Smooth muscle cell (in vitro differentiated cells): Measurements from ENCODE around the gene EML4. TPM values are rescaled to one million over a fixed set of nuclear protein-coding genes. Genes with fewer than 3 reads are reported as not detected.

Experiments used
- DNase-seq: peaks from one replicate; lab custom pipeline; 2025; ENCODE audit not compliant: unreplicated experiment; lab: John Stamatoyannopoulos, UW
- H2AFZ ChIP-seq: fragments of 200-600 bp; sonication (generic); 2 replicates; pipeline ENCODE4 v1.6.0; 2016; ENCODE audit warnings: antibody characterized with exemption, low read depth, mild to moderate bottlenecking
- H3F3A ChIP-seq: fragments of 200-600 bp; sonication (generic); 2 replicates; pipeline ENCODE4 v1.6.0; 2017; ENCODE audit warnings: antibody characterized with exemption, low read depth
- H3K27ac ChIP-seq: fragments of 200-600 bp; sonication (generic); 2 replicates; pipeline ENCODE4 v1.5.1; 2016; ENCODE audit warnings: low read depth, mild to moderate bottlenecking
- H3K27me3 ChIP-seq: fragments of 200-600 bp; sonication (generic); 2 replicates; pipeline ENCODE4 v1.6.1; 2016; ENCODE audit warnings: low read depth, mild to moderate bottlenecking
- H3K36me3 ChIP-seq: fragments of 200-600 bp; sonication (generic); 2 replicates; pipeline ENCODE4 v1.5.1; 2016; ENCODE audit warnings: low read depth
- H3K4me1 ChIP-seq: fragments of 200-600 bp; sonication (generic); 2 replicates; pipeline ENCODE4 v1.5.1; 2016; ENCODE audit warnings: low read depth
- H3K4me2 ChIP-seq: fragments of 200-600 bp; sonication (generic); 2 replicates; pipeline ENCODE4 v1.6.0; 2016; ENCODE audit warnings: mild to moderate bottlenecking
- H3K4me3 ChIP-seq: fragments of 200-600 bp; sonication (generic); 2 replicates; pipeline ENCODE4 v1.5.1; 2016; ENCODE audit warnings: mild to moderate bottlenecking
- H3K79me2 ChIP-seq: fragments of 200-600 bp; sonication (generic); 2 replicates; pipeline ENCODE4 v1.6.0; 2016; ENCODE audit warnings: low read depth, mild to moderate bottlenecking
- H3K9ac ChIP-seq: fragments of 200-600 bp; sonication (generic); 2 replicates; pipeline ENCODE4 v1.6.0; 2016; ENCODE audit warnings: low read depth
- H3K9me3 ChIP-seq: fragments of 200-600 bp; sonication (generic); replicated peaks from 2 replicates; pipeline ENCODE4 v1.5.1; 2016; ENCODE audit warnings: low read depth
- H4K20me1 ChIP-seq: fragments of 200-600 bp; sonication (generic); 2 replicates; pipeline ENCODE4 v1.6.0; 2016; ENCODE audit warnings: low read depth
- WGBS: methylation state at CpG from one replicate; pipeline ENCODE4 v1.1.7; 2016; ENCODE audit warnings: low lambda C conversion rate; 5-methylcytosine and 5-hydroxymethylcytosine counted together
- polyA plus RNA-seq: library from polyadenylated mRNA; unstranded; fragments of >200 nt; fragmentation: Nextera tagmentation; extraction: Ambion mirVana; gene quantifications from 2 replicates; pipeline ENCODE4 v1.2.1, GENCODE V29; 2016
- total RNA-seq: library from RNA; depleted of rRNA; stranded (reverse); fragments of >200 nt; gene quantifications from 2 replicates; pipeline ENCODE4 v1.2.3, GENCODE V29; 2014
- TF ChIP-seq, protein P1 (sequence below): fragments of 200-600 bp; sonication (generic); IDR thresholded peaks from 2 replicates; pipeline ENCODE4 v1.5.1; 2017; ENCODE audit warnings: borderline replicate concordance, mild to moderate bottlenecking, antibody characterized with exemption; ENCODE audit not compliant: insufficient read depth, poor library complexity, severe bottlenecking

EML4 gene
- total and polyA plus RNA-seq, 2 experiments from 2014 or later, result 33.6 to 46.2 TPM

- H3K4me1 ChIP-seq, result no peaks in the 10 kb centered on the region
- TF ChIP-seq, protein P1, sequence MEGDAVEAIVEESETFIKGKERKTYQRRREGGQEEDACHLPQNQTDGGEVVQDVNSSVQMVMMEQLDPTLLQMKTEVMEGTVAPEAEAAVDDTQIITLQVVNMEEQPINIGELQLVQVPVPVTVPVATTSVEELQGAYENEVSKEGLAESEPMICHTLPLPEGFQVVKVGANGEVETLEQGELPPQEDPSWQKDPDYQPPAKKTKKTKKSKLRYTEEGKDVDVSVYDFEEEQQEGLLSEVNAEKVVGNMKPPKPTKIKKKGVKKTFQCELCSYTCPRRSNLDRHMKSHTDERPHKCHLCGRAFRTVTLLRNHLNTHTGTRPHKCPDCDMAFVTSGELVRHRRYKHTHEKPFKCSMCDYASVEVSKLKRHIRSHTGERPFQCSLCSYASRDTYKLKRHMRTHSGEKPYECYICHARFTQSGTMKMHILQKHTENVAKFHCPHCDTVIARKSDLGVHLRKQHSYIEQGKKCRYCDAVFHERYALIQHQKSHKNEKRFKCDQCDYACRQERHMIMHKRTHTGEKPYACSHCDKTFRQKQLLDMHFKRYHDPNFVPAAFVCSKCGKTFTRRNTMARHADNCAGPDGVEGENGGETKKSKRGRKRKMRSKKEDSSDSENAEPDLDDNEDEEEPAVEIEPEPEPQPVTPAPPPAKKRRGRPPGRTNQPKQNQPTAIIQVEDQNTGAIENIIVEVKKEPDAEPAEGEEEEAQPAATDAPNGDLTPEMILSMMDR, result no peak
- H2AFZ ChIP-seq, result no peak overlapping the region
- peaks cover 9% of the 10 kb centered on the region for H3K36me3 ChIP-seq
- WGBS, result 87% methylated on average over 3 of the region's 3 CpGs
- no peak overlapping the region for H3K27ac ChIP-seq
- no peaks in the 10 kb centered on the region for H4K20me1 ChIP-seq
- no peaks in the 10 kb centered on the region for H3K79me2 ChIP-seq
- DNase-seq, result no peak
- no peaks in the 10 kb centered on the region for H3K9me3 ChIP-seq
- H3K4me2 ChIP-seq, result no peak overlapping the region
- H3F3A ChIP-seq, result no peaks in the 10 kb centered on the region
- no peak overlapping the region for H3K9ac ChIP-seq
- no peaks in the 10 kb centered on the region for H3K27me3 ChIP-seq
- no peak overlapping the region for H3K4me3 ChIP-seq
These were observed 148.3 kb downstream of the EML4 start for GRCh38 chr2:42317486-42317885.

- DNase-seq, result no peak
- no peaks in the 10 kb centered on the region for H3K9me3 ChIP-seq
- TF ChIP-seq, protein P1, result no peak
These were observed 148.8 kb downstream of the EML4 start for GRCh38 chr2:42317945-42318344.

DNA sequence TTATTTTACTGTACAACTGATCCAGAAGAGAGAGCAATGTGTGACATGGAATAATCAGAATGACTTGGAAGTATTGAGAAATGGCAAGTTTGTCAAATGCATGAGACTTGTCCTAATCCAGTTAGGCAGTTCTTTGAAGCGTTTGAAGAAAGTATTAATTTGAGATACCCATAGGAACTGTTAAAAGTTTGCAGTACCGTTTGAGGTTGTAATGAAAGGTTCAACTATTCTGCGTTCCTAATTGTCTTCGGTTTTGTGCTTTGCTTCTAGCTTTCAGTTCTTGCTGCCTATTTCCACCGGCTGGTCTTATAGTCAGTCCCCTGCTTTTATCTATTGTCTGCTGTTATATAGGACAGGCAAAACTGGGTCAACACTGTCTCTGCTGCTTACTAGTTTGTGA lies 150.1 kb downstream of the EML4 start:
- no peaks in the 10 kb centered on the region for H3K79me2 ChIP-seq
- no peak overlapping the region for H3K4me3 ChIP-seq
- no peaks in the 10 kb centered on the region for H3K9me3 ChIP-seq
- no peak for DNase-seq
- H3K4me1 ChIP-seq, result no peaks in the 10 kb centered on the region
- H3K36me3 ChIP-seq, result peaks cover 9% of the 10 kb centered on the region
- H2AFZ ChIP-seq, result no peak overlapping the region
- no peak overlapping the region for H3K9ac ChIP-seq
- H4K20me1 ChIP-seq, result no peaks in the 10 kb centered on the region
- no peak overlapping the region for H3K4me2 ChIP-seq
- H3K27ac ChIP-seq, result no peak overlapping the region
- TF ChIP-seq, protein P1, result no peak
- H3F3A ChIP-seq, result no peaks in the 10 kb centered on the region
- no peaks in the 10 kb centered on the region for H3K27me3 ChIP-seq
- 95% methylated on average over 5 of the region's 5 CpGs for WGBS

More at GRCh38 chr2:42317945-42318344, 148.8 kb downstream of the EML4 start:
- Histone ChIP-seq H3K4me1 (no peaks in the 10 kb centered on the region), H3K9ac (no peak overlapping the region), H2AFZ (no peak overlapping the region), H3K4me2 (no peak overlapping the region), H3K4me3 (no peak overlapping the region), H3F3A (no peaks in the 10 kb centered on the region), H3K79me2 (no peaks in the 10 kb centered on the region), H4K20me1 (no peaks in the 10 kb centered on the region), H3K36me3 (peaks cover 9% of the 10 kb centered on the region), H3K27ac (no peak overlapping the region), H3K27me3 (no peaks in the 10 kb centered on the region)

DNA sequence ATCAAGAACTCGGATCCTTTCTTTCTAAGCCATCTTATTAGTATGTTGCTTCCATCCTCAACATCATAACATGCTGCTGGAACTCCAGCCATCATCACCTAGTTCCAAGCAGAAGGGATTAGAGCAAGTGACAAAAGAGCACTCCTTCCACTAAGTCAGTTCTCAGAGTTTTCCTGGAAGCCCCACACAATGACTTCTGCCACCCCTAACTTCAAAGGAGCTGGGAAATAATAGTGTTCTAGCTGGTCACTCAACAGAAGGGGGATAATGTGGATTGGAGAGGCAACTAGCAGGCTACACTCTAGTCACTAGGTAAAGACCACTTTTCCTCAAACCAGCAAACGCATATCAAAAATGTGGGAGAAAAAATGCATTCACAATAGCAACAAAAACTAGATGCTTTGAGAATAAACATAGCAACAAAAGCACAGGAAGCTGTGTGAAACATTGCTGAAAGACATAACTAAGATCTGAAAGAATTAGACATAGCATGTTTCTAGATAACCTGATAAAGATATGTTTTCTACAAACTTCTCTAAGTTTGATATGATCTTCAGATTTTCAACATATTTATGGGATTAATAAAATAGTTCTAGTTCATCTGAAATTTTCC lies 152.4 kb downstream of the EML4 start:
- no peaks in the 10 kb centered on the region for H3K79me2 ChIP-seq
- WGBS, result 70% methylated on average over 2 of the region's 2 CpGs
- no peak overlapping the region for H3K27ac ChIP-seq
- no peaks in the 10 kb centered on the region for H3K9me3 ChIP-seq
- H3K36me3 ChIP-seq, result peaks cover 2% of the 10 kb centered on the region
- no peak overlapping the region for H2AFZ ChIP-seq
- no peaks in the 10 kb centered on the region for H3K27me3 ChIP-seq
- no peak overlapping the region for H3K4me2 ChIP-seq
- no peaks in the 10 kb centered on the region for H3F3A ChIP-seq
- TF ChIP-seq, protein P1, result no peak
- H3K4me1 ChIP-seq, result no peaks in the 10 kb centered on the region
- no peaks in the 10 kb centered on the region for H4K20me1 ChIP-seq
- no peak for DNase-seq
- no peak overlapping the region for H3K4me3 ChIP-seq
- no peak overlapping the region for H3K9ac ChIP-seq
